ENCODE results near the gene MEF2A. TPM values are rescaled to one million over a fixed set of nuclear protein-coding genes. Genes with fewer than 3 reads are reported as not detected.
"Not testable (repeated sequence)": the region's sequence is repeated elsewhere in the genome, so short reads cannot be mapped to it uniquely, and the experiment has no call there.

The MEF2A gene
- total RNA-seq (49.7 TPM), polyA plus RNA-seq (ENCODE audit: insufficient read depth in 1 of 8, insufficient read length in 8 of 8, low replicate concordance in 1 of 8) (10 to 100 TPM; 36.0 to 58.1 (median 44.6) TPM)
- long read RNA-seq, donor 1, partial matches to known transcripts, result 6 of 6 reads
- long read RNA-seq, donor 1, other reads (novel, unspliced or antisense), result 0 of 6 reads
- long read RNA-seq, donor 2, full-length matches to known transcripts, result 1 of 1 reads
- long read RNA-seq, donor 2, partial matches to known transcripts, result 0 of 1 reads
- long read RNA-seq, donor 2, other reads (novel, unspliced or antisense), result 0 of 1 reads
- long read RNA-seq, donor 3, full-length matches to known transcripts, result 6 of 14 reads
- long read RNA-seq, donor 3, partial matches to known transcripts, result 8 of 14 reads
- long read RNA-seq, donor 3, other reads (novel, unspliced or antisense), result 0 of 14 reads
- long read RNA-seq, donor 4, full-length matches to known transcripts, result 3 of 3 reads
- long read RNA-seq, donor 4, partial matches to known transcripts, result 0 of 3 reads
- long read RNA-seq, donor 4, other reads (novel, unspliced or antisense), result 0 of 3 reads
- long read RNA-seq, donor 5, full-length matches to known transcripts, result 17 of 52 reads
- long read RNA-seq, donor 5, partial matches to known transcripts, result 35 of 52 reads
- long read RNA-seq, donor 5, other reads (novel, unspliced or antisense), result 0 of 52 reads
- long read RNA-seq, donor 6, full-length matches to known transcripts, result 8 of 18 reads
- long read RNA-seq, donor 6, partial matches to known transcripts, result 10 of 18 reads
- long read RNA-seq, donor 6, other reads (novel, unspliced or antisense), result 0 of 18 reads
- long read RNA-seq, donor 7, full-length matches to known transcripts, result 6 of 6 reads
- long read RNA-seq, donor 7, partial matches to known transcripts, result 0 of 6 reads
- long read RNA-seq, donor 7, other reads (novel, unspliced or antisense), result 0 of 6 reads
- long read RNA-seq, donor 8, full-length matches to known transcripts, result 9 of 20 reads
- long read RNA-seq, donor 8, partial matches to known transcripts, result 11 of 20 reads
- long read RNA-seq, donor 8, other reads (novel, unspliced or antisense), result 0 of 20 reads
- long read RNA-seq, donor 9, full-length matches to known transcripts, result 3 of 3 reads
- long read RNA-seq, donor 9, partial matches to known transcripts, result 0 of 3 reads
- long read RNA-seq, donor 9, other reads (novel, unspliced or antisense), result 0 of 3 reads
- long read RNA-seq, donor 10, full-length matches to known transcripts, result 7 of 30 reads
- long read RNA-seq, donor 10, partial matches to known transcripts, result 23 of 30 reads
- long read RNA-seq, donor 10, other reads (novel, unspliced or antisense), result 0 of 30 reads
- long read RNA-seq, donor 11, full-length matches to known transcripts, result 2 of 2 reads
- long read RNA-seq, donor 11, partial matches to known transcripts, result 0 of 2 reads
- long read RNA-seq, donor 11, other reads (novel, unspliced or antisense), result 0 of 2 reads

DNA sequence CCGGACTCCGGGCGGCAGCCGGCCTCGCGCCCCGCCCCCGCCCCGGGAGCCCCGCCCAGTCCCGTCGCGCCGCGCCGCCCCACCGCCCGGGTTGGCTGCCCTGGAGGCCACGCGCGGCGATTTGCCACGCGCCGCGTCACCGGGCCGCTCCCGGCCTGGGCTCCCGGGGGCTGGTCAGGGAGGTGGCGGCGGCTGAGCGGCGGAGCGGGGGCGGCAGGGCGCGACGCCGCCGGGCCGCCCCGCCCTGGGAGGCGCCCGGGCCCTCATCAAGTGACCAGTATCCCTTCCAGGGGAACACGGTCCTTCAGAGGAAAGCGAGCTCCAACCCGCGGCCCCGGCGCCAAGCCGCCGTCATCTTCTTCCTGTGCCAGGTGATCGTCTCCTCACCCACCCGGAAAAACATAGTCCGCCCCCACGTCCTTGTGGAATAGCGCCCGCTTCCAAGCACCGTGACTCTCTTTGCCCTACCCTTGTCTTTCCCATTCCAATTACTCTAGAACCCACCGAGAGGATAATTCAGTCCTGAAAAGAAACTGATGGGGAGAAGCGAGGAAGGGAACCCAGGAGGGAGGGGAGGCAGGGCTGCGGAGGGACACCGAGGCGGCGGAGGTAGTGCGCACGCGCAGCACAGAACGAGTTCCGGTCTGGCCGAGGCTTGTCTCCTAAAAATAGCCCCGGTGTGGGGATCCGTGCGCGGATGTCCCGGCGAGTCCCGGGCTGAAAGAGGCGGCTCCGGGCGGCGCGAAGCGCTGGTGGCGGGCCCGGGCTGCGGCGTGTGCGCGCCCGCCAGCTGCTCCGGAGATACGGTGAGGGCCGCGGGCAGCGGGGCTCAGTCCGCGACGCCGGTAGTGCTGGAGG lies at the start of gene MEF2A:
Gene MEF2A (plus strand): TSS at position 686 of the 858 bp plus-strand sequence. CDS start 67,136 bp downstream, outside the sequence.
- Histone ChIP-seq H3K36me3 (ENCODE audit: control insufficient read depth, insufficient read depth, low read length) (no peaks in the 10 kb centered on the region), H3K27me3 (ENCODE audit: control insufficient read depth, insufficient read depth, low read length) (no peaks in the 10 kb centered on the region)

DNA sequence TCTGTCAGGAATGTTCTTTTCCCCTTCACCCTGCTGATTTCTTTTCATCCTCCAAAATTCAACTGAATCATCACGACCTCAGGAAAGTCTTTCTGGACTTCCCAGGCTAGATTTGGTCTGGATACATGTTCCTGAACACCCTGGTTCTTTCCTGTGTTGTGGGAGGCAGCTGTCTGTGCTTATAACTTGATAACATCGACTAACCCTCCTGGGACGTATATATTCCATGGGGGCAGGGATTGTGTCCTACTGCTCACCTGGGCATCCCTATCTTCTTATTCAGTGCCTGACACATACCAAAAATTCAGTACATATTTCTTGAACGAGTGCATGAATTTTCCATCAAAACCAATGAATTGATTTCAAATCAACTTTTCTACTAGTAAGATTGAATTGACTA lies 47.6 kb upstream of the MEF2A start:
- no CpG with 5 or more reads among the region's 4 CpGs for WGBS (ENCODE audit: insufficient coverage)

More for the DNA sequence above, at the start of gene MEF2A:
- H3K9me3 ChIP-seq (replicated peaks; ENCODE audit: control insufficient read depth, low read depth, low read length), result no peaks in the 10 kb centered on the region
- DNase-seq, result peak; percentile 98
- H3K4me1 ChIP-seq (ENCODE audit: control insufficient read depth, insufficient read depth, low read length), result peaks cover 14% of the 10 kb centered on the region
- H3K4me3 ChIP-seq (ENCODE audit: low read length), result peak within 1 kb of the TSS; percentile 92
- peak within 1 kb of the TSS; percentile 100 for H3K27ac ChIP-seq (ENCODE audit: low read length)
- WGBS (ENCODE audit: insufficient coverage), result under 1% methylated on average over 90 of the region's 101 CpGs

DNA sequence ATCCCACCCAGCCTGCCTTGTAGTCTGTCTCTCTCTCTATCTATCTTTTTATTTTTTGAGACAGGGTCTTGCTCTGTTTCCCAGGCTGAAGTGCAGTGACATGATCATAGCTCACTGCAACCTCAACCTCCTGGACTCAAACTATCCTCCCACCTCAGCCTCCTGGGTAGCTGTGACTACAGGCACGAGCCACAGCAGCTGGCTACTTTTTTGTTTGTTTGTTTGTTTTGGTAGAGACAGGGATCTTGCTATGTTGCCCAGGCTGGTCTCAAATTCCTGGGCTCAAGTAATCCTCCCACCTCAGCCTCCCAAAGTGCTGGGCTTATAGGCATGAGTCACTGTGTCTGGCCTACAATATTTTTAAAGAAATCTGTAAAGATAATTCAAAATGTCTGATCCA lies 46.4 kb upstream of the MEF2A start:
- not testable (repeated sequence) for H3K9me3 ChIP-seq (replicated peaks; ENCODE audit: control insufficient read depth, low read depth, low read length); H3K4me3 ChIP-seq (ENCODE audit: low read length); DNase-seq; H3K4me1 ChIP-seq (ENCODE audit: control insufficient read depth, insufficient read depth, low read length); H3K36me3 ChIP-seq (ENCODE audit: control insufficient read depth, insufficient read depth, low read length); H3K27me3 ChIP-seq (ENCODE audit: control insufficient read depth, insufficient read depth, low read length); H3K27ac ChIP-seq (ENCODE audit: low read length)
- no CpG with 5 or more reads among the region's 1 CpG for WGBS (ENCODE audit: insufficient coverage)

More for the DNA sequence above, 47.6 kb upstream of the MEF2A start:
- Histone ChIP-seq H3K27me3 (ENCODE audit: control insufficient read depth, insufficient read depth, low read length) (no peaks in the 10 kb centered on the region), H3K4me3 (ENCODE audit: low read length) (no peak overlapping the region), H3K27ac (ENCODE audit: low read length) (no peak overlapping the region), H3K4me1 (ENCODE audit: control insufficient read depth, insufficient read depth, low read length) (no peaks in the 10 kb centered on the region), H3K36me3 (ENCODE audit: control insufficient read depth, insufficient read depth, low read length) (no peaks in the 10 kb centered on the region), H3K9me3 (replicated peaks; ENCODE audit: control insufficient read depth, low read depth, low read length) (peaks cover under 1% of the 10 kb centered on the region)
- DNase-seq, result no peak

DNA sequence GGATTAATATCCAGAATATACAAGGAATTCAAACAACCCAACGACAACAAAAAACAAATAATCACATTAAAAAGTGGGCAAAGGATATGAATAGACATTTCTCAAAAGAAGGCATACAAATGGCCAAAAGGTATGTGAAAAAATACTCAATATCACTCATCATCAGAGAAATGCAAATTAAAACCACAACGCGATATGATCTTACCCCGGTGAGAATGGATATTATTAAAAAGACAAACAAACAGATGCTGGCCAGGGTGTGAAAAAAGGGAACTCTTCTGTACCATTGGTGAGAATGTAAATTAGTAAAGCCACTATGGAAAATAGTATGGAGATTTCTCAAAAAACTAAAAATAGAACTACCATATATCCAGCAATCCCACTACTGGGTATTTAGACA lies 43.5 kb upstream of the MEF2A start:
- Histone ChIP-seq H3K27ac (ENCODE audit: low read length) (no peak overlapping the region), H3K4me1 (ENCODE audit: control insufficient read depth, insufficient read depth, low read length) (no peaks in the 10 kb centered on the region), H3K9me3 (replicated peaks; ENCODE audit: control insufficient read depth, low read depth, low read length) (no peaks in the 10 kb centered on the region), H3K4me3 (ENCODE audit: low read length) (no peak overlapping the region), H3K27me3 (ENCODE audit: control insufficient read depth, insufficient read depth, low read length) (no peaks in the 10 kb centered on the region), H3K36me3 (ENCODE audit: control insufficient read depth, insufficient read depth, low read length) (no peaks in the 10 kb centered on the region)
- no CpG with 5 or more reads among the region's 4 CpGs for WGBS (ENCODE audit: insufficient coverage)
- DNase-seq, result no peak

DNA sequence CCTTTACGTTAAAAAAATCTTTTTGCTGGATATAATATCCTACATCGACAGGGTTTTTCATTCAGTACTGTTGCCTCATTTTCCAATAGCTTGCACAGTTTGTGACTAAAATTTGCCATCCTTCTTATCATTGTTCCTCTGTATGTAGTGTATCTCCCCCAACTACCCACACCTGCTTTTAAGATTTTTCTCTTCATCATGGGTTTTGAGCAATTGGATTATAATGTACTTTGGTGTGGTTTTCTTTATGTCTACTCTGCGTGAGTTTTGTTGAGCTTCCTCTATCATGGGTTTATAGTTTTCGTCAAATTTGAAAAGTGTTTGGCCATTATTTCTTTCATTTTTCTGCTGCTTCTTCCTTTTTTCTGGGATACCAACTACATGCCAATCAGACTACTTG lies 39.6 kb upstream of the MEF2A start:
- H3K4me1 ChIP-seq (ENCODE audit: control insufficient read depth, insufficient read depth, low read length), result no peaks in the 10 kb centered on the region
- no peak for DNase-seq
- H3K36me3 ChIP-seq (ENCODE audit: control insufficient read depth, insufficient read depth, low read length), result no peaks in the 10 kb centered on the region
- no CpG with 5 or more reads among the region's 4 CpGs for WGBS (ENCODE audit: insufficient coverage)
- H3K9me3 ChIP-seq (replicated peaks; ENCODE audit: control insufficient read depth, low read depth, low read length), result peaks cover 3% of the 10 kb centered on the region
- no peak overlapping the region for H3K27ac ChIP-seq (ENCODE audit: low read length)
- no peak overlapping the region for H3K4me3 ChIP-seq (ENCODE audit: low read length)
- H3K27me3 ChIP-seq (ENCODE audit: control insufficient read depth, insufficient read depth, low read length), result no peaks in the 10 kb centered on the region

DNA sequence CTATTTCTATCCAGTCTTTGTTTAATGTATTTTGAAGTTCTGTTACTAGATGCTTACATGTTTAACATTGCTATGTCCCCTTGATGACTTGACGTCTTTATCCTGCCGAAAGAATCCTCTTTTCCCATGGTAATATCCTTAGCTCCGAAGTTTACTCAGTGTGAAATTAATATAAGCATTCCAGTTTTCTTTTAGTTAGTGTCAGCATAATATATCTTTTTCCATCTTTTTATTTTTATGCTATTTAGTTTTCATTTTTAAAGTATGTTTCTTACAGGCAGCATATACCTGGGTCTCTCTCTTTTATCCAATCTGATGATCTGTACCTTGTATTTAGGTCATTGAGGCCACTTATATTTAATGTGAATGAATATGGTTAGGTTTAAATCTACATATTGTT lies 39.1 kb upstream of the MEF2A start:
- no peaks in the 10 kb centered on the region for H3K27me3 ChIP-seq (ENCODE audit: control insufficient read depth, insufficient read depth, low read length)
- peaks cover 3% of the 10 kb centered on the region for H3K9me3 ChIP-seq (replicated peaks; ENCODE audit: control insufficient read depth, low read depth, low read length)
- no peak for DNase-seq
- no CpG with 5 or more reads among the region's 3 CpGs for WGBS (ENCODE audit: insufficient coverage)
- H3K4me3 ChIP-seq (ENCODE audit: low read length), result no peak overlapping the region
- no peaks in the 10 kb centered on the region for H3K36me3 ChIP-seq (ENCODE audit: control insufficient read depth, insufficient read depth, low read length)
- no peaks in the 10 kb centered on the region for H3K4me1 ChIP-seq (ENCODE audit: control insufficient read depth, insufficient read depth, low read length)
- H3K27ac ChIP-seq (ENCODE audit: low read length), result no peak overlapping the region

DNA sequence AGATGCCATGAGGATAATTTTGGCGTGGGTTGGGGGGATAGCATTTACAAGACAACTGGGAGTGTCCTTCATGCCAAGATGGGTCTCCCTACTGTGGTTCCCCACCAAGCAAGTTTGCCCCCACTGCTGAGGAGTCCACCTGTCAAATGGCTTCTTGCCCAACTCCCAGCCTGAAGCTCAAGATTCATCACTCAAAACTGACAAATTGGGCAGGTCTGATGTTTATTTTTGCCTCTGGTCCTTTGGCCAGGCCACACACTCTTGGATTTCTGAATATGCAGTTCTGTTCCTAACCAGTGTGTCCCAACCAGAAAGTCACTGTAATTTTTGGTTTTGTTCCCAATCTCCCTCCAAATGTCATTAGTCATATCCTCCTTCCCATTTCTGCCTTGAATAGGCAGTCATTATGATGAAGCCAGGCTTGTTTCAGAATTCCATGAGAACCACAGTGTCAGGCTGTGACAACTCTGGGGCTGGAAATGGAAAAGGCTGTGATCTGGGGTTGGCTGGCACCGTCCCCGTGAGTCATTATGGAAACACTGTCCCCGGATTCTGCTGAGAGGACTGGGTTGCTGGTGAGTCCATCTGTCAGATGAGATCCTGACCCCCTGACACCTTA lies 29.3 kb upstream of the MEF2A start:
- H3K36me3 ChIP-seq (ENCODE audit: control insufficient read depth, insufficient read depth, low read length), result no peaks in the 10 kb centered on the region
- WGBS (ENCODE audit: insufficient coverage), result no CpG with 5 or more reads among the region's 4 CpGs
- H3K27me3 ChIP-seq (ENCODE audit: control insufficient read depth, insufficient read depth, low read length), result no peaks in the 10 kb centered on the region
- no peaks in the 10 kb centered on the region for H3K9me3 ChIP-seq (replicated peaks; ENCODE audit: control insufficient read depth, low read depth, low read length)
- no peak overlapping the region for H3K27ac ChIP-seq (ENCODE audit: low read length)
- no peak overlapping the region for H3K4me3 ChIP-seq (ENCODE audit: low read length)
- H3K4me1 ChIP-seq (ENCODE audit: control insufficient read depth, insufficient read depth, low read length), result peaks cover 2% of the 10 kb centered on the region
- peak; percentile 47 for DNase-seq

DNA sequence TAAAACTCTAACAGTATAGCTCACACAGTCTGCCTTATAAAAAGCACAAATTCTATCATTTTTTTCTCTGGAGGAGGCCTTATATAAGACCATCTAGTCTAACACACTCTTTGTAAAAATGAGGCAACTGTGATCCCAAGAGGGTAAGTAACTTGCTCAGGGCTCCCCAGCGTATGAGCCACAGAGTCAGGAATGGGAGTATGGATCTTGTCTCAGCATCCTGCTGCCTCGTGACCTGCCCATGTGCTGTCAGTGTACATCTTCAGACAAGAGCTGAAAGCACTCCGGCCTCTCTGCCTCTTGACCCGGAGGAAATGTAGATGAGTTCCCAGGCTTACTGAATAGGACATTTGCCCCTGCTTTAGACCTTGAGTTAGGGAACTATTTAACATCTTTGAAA lies 28.4 kb upstream of the MEF2A start:
- 77% methylated on average over 3 of the region's 4 CpGs for WGBS (ENCODE audit: insufficient coverage)
- no peak overlapping the region for H3K27ac ChIP-seq (ENCODE audit: low read length)
- H3K9me3 ChIP-seq (replicated peaks; ENCODE audit: control insufficient read depth, low read depth, low read length), result no peaks in the 10 kb centered on the region
- no peak overlapping the region for H3K4me3 ChIP-seq (ENCODE audit: low read length)
- H3K4me1 ChIP-seq (ENCODE audit: control insufficient read depth, insufficient read depth, low read length), result peaks cover 2% of the 10 kb centered on the region
- no peaks in the 10 kb centered on the region for H3K36me3 ChIP-seq (ENCODE audit: control insufficient read depth, insufficient read depth, low read length)
- H3K27me3 ChIP-seq (ENCODE audit: control insufficient read depth, insufficient read depth, low read length), result no peaks in the 10 kb centered on the region
- no peak for DNase-seq

DNA sequence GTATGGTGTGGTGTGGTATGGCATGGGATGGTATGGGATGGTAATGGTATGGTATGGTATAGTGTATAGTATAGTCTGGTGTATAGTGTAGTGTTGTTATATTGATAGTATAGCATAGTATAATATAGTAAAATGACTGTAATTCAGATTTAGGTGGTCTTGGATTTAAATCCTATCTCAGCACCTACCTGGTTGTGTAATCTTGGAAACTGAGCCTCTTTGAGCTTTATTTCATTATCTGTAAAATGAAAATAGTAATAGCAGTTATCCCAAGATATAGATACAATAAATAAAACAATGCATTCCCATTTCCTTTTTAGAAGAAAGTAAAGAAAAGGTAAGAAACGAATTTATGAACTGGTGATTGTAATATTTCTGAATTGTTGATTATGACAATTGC lies 27.5 kb upstream of the MEF2A start:
- H3K4me3 ChIP-seq (ENCODE audit: low read length), result no peak overlapping the region
- no CpG with 5 or more reads among the region's 1 CpG for WGBS (ENCODE audit: insufficient coverage)
- no peaks in the 10 kb centered on the region for H3K9me3 ChIP-seq (replicated peaks; ENCODE audit: control insufficient read depth, low read depth, low read length)
- no peaks in the 10 kb centered on the region for H3K27me3 ChIP-seq (ENCODE audit: control insufficient read depth, insufficient read depth, low read length)
- peaks cover 2% of the 10 kb centered on the region for H3K4me1 ChIP-seq (ENCODE audit: control insufficient read depth, insufficient read depth, low read length)
- H3K36me3 ChIP-seq (ENCODE audit: control insufficient read depth, insufficient read depth, low read length), result no peaks in the 10 kb centered on the region
- DNase-seq, result no peak
- H3K27ac ChIP-seq (ENCODE audit: low read length), result no peak overlapping the region

Data from muscle of leg (tissue), 16 donors.